Measurements from ENCODE around the gene HECW1.

Gene HECW1

DNA sequence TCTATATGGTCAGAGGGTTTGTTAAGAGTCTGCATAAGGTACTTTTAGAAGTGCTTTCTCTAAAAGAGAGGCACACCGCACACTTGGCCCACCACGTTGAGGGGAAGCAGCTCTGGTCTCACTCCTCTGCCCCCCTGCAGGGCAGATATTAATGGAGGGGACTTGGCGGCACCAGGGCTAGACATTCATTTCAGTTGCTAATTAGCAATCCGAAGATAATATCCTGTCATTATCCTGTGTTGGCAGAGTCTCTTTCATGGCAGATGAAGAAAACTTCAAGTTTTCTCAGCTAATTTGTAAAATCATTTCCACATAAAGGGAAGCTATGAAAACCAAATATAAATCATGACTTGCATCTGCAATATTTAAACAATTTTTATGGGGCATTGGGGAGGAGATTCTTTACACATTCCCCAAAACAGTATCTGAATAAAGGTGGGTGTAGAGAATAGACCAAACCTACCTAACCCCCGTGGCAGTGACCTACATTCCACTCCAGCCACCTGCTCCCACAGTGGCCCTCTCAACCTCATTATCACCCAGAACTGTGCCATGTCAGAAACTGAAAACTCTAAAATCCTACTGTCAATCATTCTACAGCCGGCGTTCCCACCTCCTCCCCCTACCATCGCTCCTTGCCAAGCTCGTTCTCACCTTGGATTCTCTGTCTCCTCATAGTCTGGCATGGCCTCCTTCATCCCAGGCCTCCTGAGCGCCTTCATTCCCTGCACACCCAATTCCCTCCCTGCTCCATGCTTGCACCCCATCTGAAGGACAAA is 416.3 kb downstream of the HECW1 start:
- in situ Hi-C loops (cut with MboI; ENCODE audit: low sequenced_read_pairs), result no loop called here

GRCh38 chr7:43530553-43531410 is 418.3 kb downstream of the HECW1 start:
- in situ Hi-C loops (cut with MboI; ENCODE audit: low sequenced_read_pairs), result no loop called here

GRCh38 chr7:43531700-43532099 is 419.3 kb downstream of the HECW1 start:
- in situ Hi-C loops (cut with MboI; ENCODE audit: low sequenced_read_pairs), result no loop called here

DNA sequence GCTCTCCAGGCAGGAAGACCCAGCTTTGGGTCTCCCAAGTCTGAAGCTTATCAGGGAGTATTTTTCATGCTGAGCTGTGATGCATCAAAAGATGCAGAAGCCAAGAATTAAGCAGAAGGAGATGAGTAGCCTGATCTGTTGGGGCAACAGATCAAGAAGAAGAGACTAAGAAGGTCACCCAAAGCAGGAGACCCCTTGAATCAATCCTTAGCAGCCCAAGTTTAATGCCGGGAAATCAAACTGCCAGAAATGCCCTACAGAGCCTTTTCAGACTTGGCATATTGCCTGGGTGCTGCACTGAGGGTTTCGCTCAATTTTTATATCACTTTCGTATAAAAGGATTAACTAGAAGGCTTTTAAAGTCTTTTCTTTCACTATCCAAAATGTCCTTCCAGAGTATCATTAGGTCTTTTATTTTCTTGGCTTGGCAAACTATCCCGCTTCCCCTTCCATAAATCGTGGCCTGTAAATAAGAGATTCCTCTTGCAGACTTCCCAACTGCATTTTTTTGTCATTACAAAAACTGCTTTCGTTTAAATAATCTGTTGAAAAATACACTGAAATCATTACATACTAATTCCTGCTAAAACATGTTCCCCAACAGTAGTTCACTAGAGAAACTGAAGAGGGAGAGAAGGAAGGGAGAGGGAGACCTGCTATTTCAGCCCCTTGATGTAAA is 421.5 kb downstream of the HECW1 start:
- in situ Hi-C loops (cut with MboI; ENCODE audit: low sequenced_read_pairs), result no loop called here

DNA sequence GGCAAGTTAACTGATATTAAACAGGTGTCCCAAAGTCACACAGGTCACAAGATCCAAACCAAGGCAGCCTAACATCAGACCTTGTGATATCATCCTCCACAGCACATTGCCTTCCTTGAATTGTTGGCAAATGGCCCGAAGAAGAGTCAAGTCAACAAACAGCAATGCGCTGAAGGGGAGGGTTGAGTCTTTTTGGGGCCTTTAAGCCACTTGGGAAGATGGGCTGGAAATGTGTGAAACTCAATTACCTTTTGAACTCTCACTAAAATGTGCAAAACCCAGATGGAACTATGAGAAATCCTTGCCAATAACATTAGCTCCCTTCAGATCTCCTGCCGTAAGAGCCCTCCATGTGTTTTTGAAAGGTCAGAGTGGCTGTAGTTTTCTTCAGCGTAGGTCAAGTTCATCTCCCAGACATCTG is 422.6 kb downstream of the HECW1 start:
- in situ Hi-C loops (cut with MboI; ENCODE audit: low sequenced_read_pairs), result no loop called here

GRCh38 chr7:43535810-43536585 is 423.6 kb downstream of the HECW1 start:
- in situ Hi-C loops (cut with MboI; ENCODE audit: low sequenced_read_pairs), result no loop called here

DNA sequence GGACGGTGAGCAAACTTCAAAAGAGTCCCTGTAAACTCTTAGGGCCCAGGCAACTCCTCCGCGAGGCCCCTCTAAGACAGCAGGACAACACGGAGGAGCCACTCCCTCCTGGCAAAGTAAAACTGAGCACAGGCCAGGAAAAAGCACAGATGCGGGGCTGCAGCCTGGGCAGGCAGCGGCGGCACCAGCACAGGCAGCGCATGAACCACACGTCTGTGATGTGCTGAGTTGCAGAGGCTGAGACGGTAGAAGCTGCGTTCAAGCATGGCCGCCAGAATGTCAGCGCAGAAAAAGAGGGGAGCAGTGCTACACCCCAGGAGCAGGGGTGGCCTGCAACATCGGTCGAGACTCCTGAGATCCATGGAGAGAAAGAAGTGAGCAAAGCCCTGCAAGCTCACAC is 424.3 kb downstream of the HECW1 start:
- in situ Hi-C loops (cut with MboI; ENCODE audit: low sequenced_read_pairs), result no loop called here

- in situ Hi-C loops (cut with MboI; ENCODE audit: low sequenced_read_pairs), result no loop called here
These were observed 425.4 kb downstream of the HECW1 start for GRCh38 chr7:43537765-43538403.

GRCh38 chr7:43538404-43538771 is 425.9 kb downstream of the HECW1 start:
- in situ Hi-C loops (cut with MboI; ENCODE audit: low sequenced_read_pairs), result no loop called here

GRCh38 chr7:43540471-43540870 is 428.0 kb downstream of the HECW1 start:
- in situ Hi-C loops (cut with MboI; ENCODE audit: low sequenced_read_pairs), result no loop called here

DNA sequence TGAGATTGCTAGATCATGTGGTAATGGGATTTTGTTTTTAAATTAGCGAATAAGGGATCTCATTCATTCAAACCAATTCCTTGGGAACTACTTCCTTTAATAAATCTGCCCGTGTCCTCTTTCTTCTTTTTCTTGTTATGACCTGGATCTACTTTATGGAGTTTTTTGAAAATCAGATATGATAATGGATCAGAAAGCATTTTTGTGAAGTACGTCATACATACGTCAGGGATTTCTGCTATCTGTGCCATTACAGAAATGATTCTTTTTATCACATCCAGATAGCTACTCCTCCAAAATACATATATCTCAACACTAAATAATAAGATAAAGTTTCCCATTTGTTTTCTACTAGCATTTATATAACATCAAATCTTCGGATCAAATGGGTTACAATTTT is 430.3 kb downstream of the HECW1 start:
- in situ Hi-C loops (cut with MboI; ENCODE audit: low sequenced_read_pairs), result no loop called here

- in situ Hi-C loops (cut with MboI; ENCODE audit: low sequenced_read_pairs), result no loop called here
These were observed 433.8 kb downstream of the HECW1 start for GRCh38 chr7:43546231-43546630.

- in situ Hi-C loops (cut with MboI; ENCODE audit: low sequenced_read_pairs), result loop anchor here (25.0 kb wide), 1 partner anchor 287 kb away; no protein-coding TSS in a partner anchor
These were observed 438.0 kb downstream of the HECW1 start for GRCh38 chr7:43550427-43550826.

- in situ Hi-C loops (cut with MboI; ENCODE audit: low sequenced_read_pairs), result loop anchor here (25.0 kb wide), 1 partner anchor 285 kb away; no protein-coding TSS in a partner anchor
These were observed 439.7 kb downstream of the HECW1 start for GRCh38 chr7:43552122-43552521.

DNA sequence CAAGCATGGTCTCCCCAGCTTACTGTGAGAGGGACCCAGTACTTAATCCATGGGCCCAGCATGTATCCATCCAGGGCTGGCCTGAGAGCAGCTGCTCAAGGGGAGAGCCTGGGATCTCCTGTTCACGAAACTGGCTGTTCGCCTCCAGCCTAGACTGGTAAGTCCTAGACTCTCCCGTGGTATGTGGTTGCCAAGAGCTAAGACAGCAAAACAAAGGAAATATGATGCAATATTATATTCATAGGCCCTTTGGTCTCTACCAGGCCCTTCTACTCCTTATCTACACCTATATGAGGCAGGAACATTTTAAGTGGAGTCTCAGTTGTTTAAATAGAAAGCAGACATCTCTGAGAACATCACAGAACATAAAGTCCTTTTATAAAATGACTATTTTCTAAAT is 441.6 kb downstream of the HECW1 start:
- in situ Hi-C loops (cut with MboI; ENCODE audit: low sequenced_read_pairs), result loop anchor here (25.0 kb wide), 1 partner anchor 283 kb away; no protein-coding TSS in a partner anchor

GRCh38 chr7:43554423-43554822 is 442.0 kb downstream of the HECW1 start:
- in situ Hi-C loops (cut with MboI; ENCODE audit: low sequenced_read_pairs), result loop anchor here (25.0 kb wide), 1 partner anchor 283 kb away; no protein-coding TSS in a partner anchor

- in situ Hi-C loops (cut with MboI; ENCODE audit: low sequenced_read_pairs), result loop anchor here (25.0 kb wide), 1 partner anchor 279 kb away; no protein-coding TSS in a partner anchor
These were observed 445.5 kb downstream of the HECW1 start for GRCh38 chr7:43557831-43558495.

GRCh38 chr7:43559171-43559945 is 446.9 kb downstream of the HECW1 start:
- in situ Hi-C loops (cut with MboI; ENCODE audit: low sequenced_read_pairs), result loop anchor here (25.0 kb wide), 1 partner anchor 278 kb away; no protein-coding TSS in a partner anchor

Data from HL-60/S4 (cell line).